Stimulated activated effector memory CD8-positive, alpha-beta T cell treated with anti-CD3 and anti-CD28 coated beads, Interleukin-12 subunit alpha, Interleukin-12 subunit beta, amount 100 ng/mL, for 72 hours (primary cell): Measurements from ENCODE around the gene SIRT3.

Source experiments
- ATAC-seq: fragments of 150-1000 bp; cut with Tn5 transposase; 2 replicates; pipeline ENCODE4 v1.10.0; 2021
- DNase-seq, 2 donors: peaks; one replicate each; pipeline ENCODE4 v3.0.0; 2021 to 2022; ENCODE audit warnings: low spot score in 2 of 2
- H3K27ac Mint-ChIP-seq: one replicate; pipeline ENCODE4 v1.8.0; 2022; ENCODE audit warnings: mild to moderate bottlenecking, mixed read lengths
- H3K36me3 Mint-ChIP-seq: one replicate; pipeline ENCODE4 v1.8.0; 2022; ENCODE audit warnings: mild to moderate bottlenecking, mixed read lengths
- H3K4me1 Mint-ChIP-seq: one replicate; pipeline ENCODE4 v1.8.0; 2022; ENCODE audit warnings: mixed read lengths
- H3K4me3 Mint-ChIP-seq: one replicate; pipeline ENCODE4 v1.8.0; 2022; ENCODE audit warnings: mild to moderate bottlenecking, mixed read lengths
- H3K9me3 Mint-ChIP-seq: one replicate; pipeline ENCODE4 v1.8.0; 2022; ENCODE audit warnings: mixed read lengths

SIRT3 gene

GRCh38 chr11:235997-236773, at the start of gene SIRT3:
Gene SIRT3, minus strand, starts transcription at chr11:236342. Its CDS starts 14 bp downstream, at chr11:236328.
- no peaks in the 10 kb centered on the region for H3K9me3 Mint-ChIP-seq
- H3K36me3 Mint-ChIP-seq: peaks cover 51% of the 10 kb centered on the region
- peak within 1 kb of the TSS; percentile 98 for H3K27ac Mint-ChIP-seq
- peak within 1 kb of the TSS; percentile 92 for H3K4me3 Mint-ChIP-seq
- peak; percentile 54 to 87 for DNase-seq
- ATAC-seq: peak; percentile 89
- peaks cover 24% of the 10 kb centered on the region for H3K4me1 Mint-ChIP-seq

DNA sequence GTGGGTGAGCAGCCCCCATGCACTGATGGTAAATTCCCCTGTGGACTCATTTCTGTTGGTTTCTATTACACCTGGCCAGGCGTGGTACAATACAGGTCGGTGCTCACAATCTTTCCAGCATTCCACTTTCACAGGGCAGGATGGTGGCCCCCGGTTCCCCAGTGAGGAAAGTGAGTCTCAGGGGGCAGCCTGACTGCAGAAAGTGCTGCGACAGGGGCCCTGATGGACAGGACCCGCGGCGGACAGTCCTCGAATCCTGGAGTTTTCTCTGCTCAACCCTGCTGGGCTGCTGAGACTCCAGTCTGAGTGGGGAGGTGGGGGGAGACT, 49.7 kb upstream of the SIRT3 start:
- DNase-seq (no peak), ATAC-seq (no peak)
- Mint-ChIP-seq H3K36me3 (peaks cover 18% of the 10 kb centered on the region), H3K4me3 (no peak overlapping the region), H3K27ac (no peak overlapping the region), H3K9me3 (no peaks in the 10 kb centered on the region), H3K4me1 (peaks cover 70% of the 10 kb centered on the region)

- Mint-ChIP-seq H3K4me3 (no peak overlapping the region), H3K36me3 (peaks cover 18% of the 10 kb centered on the region), H3K4me1 (peaks cover 66% of the 10 kb centered on the region), H3K9me3 (no peaks in the 10 kb centered on the region), H3K27ac (no peak overlapping the region)
- DNase-seq: no peak
- ATAC-seq: no peak
Measured at GRCh38 chr11:285021-285893, 49.1 kb upstream of the SIRT3 start.

DNA sequence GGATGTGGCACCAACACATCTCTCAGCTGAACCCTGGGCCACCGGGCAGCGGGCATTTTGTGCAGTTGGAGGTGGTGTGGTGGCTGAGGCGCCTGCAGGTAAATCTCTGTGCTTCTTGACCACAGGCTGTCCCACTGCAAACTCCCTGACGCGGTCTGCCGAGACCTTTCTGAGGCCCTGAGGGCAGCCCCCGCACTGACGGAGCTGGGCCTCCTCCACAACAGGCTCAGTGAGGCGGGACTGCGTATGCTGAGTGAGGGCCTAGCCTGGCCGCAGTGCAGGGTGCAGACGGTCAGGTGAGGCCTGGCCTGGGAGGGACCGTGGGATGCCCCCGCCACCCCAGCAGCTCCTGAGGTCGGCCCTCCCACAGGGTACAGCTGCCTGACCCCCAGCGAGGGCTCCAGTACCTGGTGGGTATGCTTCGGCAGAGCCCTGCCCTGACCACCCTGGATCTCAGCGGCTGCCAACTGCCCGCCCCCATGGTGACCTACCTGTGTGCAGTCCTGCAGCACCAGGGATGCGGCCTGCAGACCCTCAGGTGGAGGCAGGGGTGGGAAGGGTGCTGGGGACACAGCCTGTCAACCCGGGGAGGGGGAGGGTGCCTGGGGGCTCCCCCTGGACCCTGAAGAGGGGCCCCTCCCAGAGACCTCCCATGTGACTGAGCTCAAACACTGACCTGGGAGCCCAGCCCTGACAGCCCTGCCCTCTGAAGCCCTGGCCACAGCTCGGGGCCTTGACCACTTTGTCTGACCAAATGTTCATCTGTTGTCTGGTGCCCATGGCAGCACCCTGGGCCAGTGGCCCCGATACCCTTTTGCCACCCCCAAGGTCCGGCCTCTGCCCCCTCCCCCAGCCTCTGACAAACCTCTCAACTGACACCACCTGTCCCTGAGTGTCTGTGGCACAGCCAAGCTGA, 48.2 kb upstream of the SIRT3 start:
- DNase-seq (no peak), ATAC-seq (no peak)
- H3K9me3 Mint-ChIP-seq: no peaks in the 10 kb centered on the region
- H3K27ac Mint-ChIP-seq: no peak overlapping the region
- no peak overlapping the region for H3K4me3 Mint-ChIP-seq
- peaks cover 58% of the 10 kb centered on the region for H3K4me1 Mint-ChIP-seq
- H3K36me3 Mint-ChIP-seq: peaks cover 18% of the 10 kb centered on the region

GRCh38 chr11:283405-284104, 47.4 kb upstream of the SIRT3 start:
- H3K4me1 Mint-ChIP-seq: peaks cover 62% of the 10 kb centered on the region
- no peak overlapping the region for H3K4me3 Mint-ChIP-seq
- no peak for ATAC-seq

DNA sequence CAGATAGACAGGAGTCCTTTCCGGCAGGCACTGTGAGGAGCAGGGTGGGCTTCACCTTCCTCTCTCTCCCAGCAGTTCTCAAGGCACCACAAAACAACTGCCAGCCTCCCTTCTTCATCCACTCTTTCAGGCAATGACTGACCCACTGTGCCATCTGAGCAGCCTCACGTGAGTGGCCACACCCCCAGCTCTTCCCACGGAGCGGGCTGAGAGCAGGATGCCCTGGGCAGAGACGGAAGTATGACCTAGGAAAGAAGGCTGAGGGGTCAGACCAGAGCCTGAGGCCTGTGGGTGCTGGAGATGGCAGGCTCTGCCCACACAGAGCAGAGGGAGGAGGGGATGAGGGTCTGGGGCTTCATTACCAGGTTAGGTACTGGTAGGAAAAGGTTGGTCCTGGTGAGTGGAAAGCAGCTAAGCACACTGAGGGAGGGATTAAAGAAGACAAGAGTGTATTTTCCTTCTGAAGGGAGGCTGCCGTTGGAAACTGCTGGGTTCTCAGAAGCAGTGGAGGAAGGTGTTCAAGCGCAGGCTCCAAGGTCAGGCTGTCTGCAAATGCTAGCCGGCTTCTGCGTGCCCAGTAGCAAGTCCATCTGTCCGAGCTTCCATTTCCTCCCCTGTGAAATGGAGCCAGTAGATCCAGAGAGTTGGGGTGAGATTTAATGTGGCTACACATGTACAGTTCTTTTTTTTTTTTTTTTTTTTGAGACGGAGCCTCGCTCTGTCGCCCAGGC, 46.7 kb upstream of the SIRT3 start:
- H3K4me1 Mint-ChIP-seq: peaks cover 64% of the 10 kb centered on the region
- H3K36me3 Mint-ChIP-seq: peaks cover 16% of the 10 kb centered on the region
- peak overlapping the region; percentile 72 for H3K4me3 Mint-ChIP-seq
- H3K27ac Mint-ChIP-seq: no peak overlapping the region
- no peaks in the 10 kb centered on the region for H3K9me3 Mint-ChIP-seq
- DNase-seq: no peak
- ATAC-seq: no peak

More at GRCh38 chr11:283405-284104, 47.4 kb upstream of the SIRT3 start:
- Mint-ChIP-seq H3K36me3 (peaks cover 18% of the 10 kb centered on the region), H3K9me3 (no peaks in the 10 kb centered on the region), H3K27ac (no peak overlapping the region)
- no peak for DNase-seq

DNA sequence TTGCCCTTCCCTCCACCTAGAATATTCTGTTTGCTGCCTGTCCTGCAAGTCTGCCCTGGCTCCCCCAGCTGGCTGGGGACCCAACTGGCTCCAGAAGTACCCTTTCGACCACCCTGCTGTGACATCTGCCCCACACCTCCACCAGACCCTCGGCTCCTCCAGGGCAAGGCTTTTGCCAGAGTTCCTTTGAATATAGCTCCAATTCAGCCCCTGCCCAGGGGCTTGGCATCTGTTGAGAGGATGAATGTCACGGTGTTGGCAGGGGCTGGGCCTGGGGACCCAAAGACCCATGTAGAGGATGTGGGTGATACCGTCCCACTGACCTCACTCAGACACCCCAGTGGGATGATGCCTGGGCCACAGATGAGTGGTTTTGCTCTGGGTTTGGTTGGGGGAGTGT, 46.0 kb upstream of the SIRT3 start:
- H3K4me3 Mint-ChIP-seq: peak overlapping the region; percentile 72
- H3K36me3 Mint-ChIP-seq: peaks cover 16% of the 10 kb centered on the region
- no peak for ATAC-seq
- no peaks in the 10 kb centered on the region for H3K9me3 Mint-ChIP-seq
- no peak overlapping the region for H3K27ac Mint-ChIP-seq
- no peak for DNase-seq
- H3K4me1 Mint-ChIP-seq: peaks cover 63% of the 10 kb centered on the region

- Mint-ChIP-seq H3K9me3 (no peaks in the 10 kb centered on the region), H3K36me3 (peaks cover 13% of the 10 kb centered on the region), H3K4me3 (peak overlapping the region; percentile 72), H3K27ac (no peak overlapping the region), H3K4me1 (peaks cover 58% of the 10 kb centered on the region)
- DNase-seq: peak in 1 of 2 donors; percentile 65
- no peak for ATAC-seq
Measured at GRCh38 chr11:281486-282161, 45.5 kb upstream of the SIRT3 start.

- H3K4me1 Mint-ChIP-seq: peaks cover 51% of the 10 kb centered on the region
- H3K4me3 Mint-ChIP-seq: peak overlapping the region; percentile 72
- DNase-seq (no peak), ATAC-seq (peak; percentile 59)
- peaks cover 13% of the 10 kb centered on the region for H3K36me3 Mint-ChIP-seq
- no peaks in the 10 kb centered on the region for H3K9me3 Mint-ChIP-seq
- no peak overlapping the region for H3K27ac Mint-ChIP-seq
Measured at GRCh38 chr11:280706-281485, 44.8 kb upstream of the SIRT3 start.

DNA sequence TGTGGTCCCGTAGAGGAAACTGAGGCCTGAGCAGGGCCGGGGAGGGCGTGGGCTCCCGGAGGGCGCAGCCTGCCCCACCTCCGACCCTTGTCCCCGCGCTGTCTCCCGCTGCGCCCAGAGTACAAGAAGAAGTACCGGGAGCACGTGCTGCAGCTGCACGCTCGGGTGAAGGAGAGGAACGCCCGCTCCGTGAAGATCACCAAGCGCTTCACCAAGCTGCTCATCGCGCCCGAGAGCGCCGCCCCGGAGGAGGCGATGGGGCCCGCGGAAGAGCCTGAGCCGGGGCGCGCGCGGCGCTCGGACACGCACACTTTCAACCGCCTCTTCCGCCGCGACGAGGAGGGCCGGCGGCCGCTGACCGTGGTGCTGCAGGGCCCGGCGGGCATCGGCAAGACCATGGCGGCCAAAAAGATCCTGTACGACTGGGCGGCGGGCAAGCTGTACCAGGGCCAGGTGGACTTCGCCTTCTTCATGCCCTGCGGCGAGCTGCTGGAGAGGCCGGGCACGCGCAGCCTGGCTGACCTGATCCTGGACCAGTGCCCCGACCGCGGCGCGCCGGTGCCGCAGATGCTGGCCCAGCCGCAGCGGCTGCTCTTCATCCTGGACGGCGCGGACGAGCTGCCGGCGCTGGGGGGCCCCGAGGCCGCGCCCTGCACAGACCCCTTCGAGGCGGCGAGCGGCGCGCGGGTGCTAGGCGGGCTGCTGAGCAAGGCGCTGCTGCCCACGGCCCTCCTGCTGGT, 44.0 kb upstream of the SIRT3 start:
- no peak for DNase-seq
- Mint-ChIP-seq H3K4me1 (peaks cover 44% of the 10 kb centered on the region), H3K4me3 (peak overlapping the region; percentile 72), H3K36me3 (peaks cover 13% of the 10 kb centered on the region), H3K27ac (no peak overlapping the region), H3K9me3 (no peaks in the 10 kb centered on the region)
- peak; percentile 66 for ATAC-seq

GRCh38 chr11:279040-279965, 43.2 kb upstream of the SIRT3 start:
- H3K4me1 Mint-ChIP-seq: peaks cover 41% of the 10 kb centered on the region
- H3K9me3 Mint-ChIP-seq: no peaks in the 10 kb centered on the region
- H3K4me3 Mint-ChIP-seq: peak overlapping the region; percentile 72
- H3K36me3 Mint-ChIP-seq: peaks cover 13% of the 10 kb centered on the region
- ATAC-seq (peak; percentile 46), DNase-seq (no peak)
- H3K27ac Mint-ChIP-seq: no peak overlapping the region
